HG02970 (cell line): Measurements from ENCODE around the gene CHCHD2.
"Not testable (repeated sequence)": the region's sequence is repeated elsewhere in the genome, so short reads cannot be mapped to it uniquely, and the experiment has no call there.

ENCODE experiments used
- ATAC-seq: cut with Tn5 transposase; IDR thresholded peaks from one replicate; pipeline ENCODE4 v1.9.1; 2021; ENCODE audit warnings: mild to moderate bottlenecking, moderate library complexity, moderate number of reproducible peaks; ENCODE audit not compliant: unreplicated experiment, low FRiP score

CHCHD2 gene, protein sequence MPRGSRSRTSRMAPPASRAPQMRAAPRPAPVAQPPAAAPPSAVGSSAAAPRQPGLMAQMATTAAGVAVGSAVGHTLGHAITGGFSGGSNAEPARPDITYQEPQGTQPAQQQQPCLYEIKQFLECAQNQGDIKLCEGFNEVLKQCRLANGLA

DNA sequence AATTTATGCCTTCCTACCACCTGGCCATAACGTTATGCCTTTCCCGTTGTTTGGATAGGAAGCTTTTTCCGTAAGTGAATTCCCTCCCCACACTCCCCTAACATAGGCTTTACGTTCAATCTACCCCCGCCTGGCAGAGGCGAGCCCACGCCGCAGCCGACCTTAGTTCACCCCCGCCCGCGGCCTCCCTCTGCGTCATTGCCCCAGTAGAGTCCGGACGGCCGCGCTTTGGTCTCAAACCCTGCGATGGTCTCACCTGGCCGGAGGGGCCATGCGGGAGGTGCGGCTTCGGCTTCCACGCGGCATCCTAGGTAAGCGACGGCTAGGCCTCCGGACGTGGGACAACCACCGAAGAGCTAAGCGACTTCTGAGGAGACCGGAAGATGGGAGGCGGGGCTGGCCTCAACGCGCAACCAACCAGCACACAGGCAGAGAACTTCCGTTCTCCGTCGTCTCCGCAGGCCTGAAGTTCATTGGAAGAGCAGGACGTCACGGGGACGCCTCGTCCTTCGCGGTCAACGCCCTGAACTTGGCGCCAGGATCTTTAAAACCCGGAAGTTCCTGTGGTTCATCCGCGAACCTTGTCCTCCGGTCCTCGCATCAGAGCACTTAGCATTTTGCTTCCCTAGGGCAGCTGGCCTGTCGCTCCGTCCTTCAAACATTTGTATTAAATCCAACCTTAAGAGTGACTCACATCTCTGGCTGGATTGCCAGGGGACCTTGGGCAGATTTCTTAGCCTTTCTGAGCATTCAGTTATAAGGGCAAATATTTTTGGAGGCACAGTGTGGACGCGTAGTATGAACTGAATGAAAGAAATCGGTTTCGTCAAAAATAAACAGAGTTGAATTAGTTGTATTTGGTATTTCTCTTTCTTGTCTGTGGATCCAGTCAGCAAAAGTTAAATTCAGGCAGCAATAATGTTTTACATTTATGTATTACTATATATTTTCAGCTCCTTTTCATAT lies at the start of gene CHCHD2:
TSS of gene CHCHD2 (minus strand) at position 369 of the 966 bp plus-strand sequence. CDS start at position 306, 63 bp downstream.
- ATAC-seq, result peak; percentile 100

GRCh38 chr7:56131062-56131461 lies 24.8 kb upstream of the CHCHD2 start:
- ATAC-seq, result not testable (repeated sequence)

- no peak for ATAC-seq
Measured at GRCh38 chr7:56127241-56127975, 21.1 kb upstream of the CHCHD2 start.

- no peak for ATAC-seq
Measured at GRCh38 chr7:56125831-56126230, 19.6 kb upstream of the CHCHD2 start.

DNA sequence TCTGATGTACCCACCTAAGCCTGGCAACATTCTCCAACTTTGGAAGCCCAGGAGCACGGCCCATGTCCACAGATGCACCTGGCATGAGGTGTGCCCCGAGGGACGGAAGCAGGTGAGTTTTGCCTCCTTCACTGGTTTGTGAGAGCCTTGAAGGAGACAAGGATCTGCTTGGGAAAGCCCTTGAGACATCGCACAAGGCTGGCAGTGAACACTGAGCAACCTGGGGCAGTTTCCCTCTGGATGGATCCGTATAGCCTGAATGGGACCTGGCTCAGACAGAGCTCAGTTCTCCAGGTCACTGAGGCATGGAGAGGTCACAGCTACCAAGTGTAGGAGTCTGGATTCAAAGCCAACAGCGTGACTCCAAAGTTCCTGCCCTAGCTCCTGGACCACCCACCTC lies 18.7 kb upstream of the CHCHD2 start:
- no peak for ATAC-seq

DNA sequence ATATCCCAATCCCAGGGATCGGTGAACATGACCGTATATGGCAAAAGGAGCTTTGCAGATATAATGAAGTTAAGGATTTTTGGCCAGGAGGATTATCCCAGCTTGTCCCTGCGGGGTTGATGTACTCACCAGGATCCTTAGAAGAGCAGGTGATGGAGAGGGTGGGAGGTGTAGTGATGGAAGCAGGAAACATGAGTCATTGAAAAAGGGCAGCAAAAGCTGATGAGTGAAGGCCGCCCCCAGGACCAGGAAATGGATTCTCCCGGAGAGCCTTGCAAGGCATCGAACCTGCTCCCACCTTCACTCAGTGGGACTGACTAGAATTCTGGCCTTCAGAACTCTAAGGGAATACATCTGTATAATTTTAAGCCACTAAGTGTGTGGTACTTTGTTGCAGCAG lies 15.2 kb upstream of the CHCHD2 start:
- ATAC-seq, result no peak

DNA sequence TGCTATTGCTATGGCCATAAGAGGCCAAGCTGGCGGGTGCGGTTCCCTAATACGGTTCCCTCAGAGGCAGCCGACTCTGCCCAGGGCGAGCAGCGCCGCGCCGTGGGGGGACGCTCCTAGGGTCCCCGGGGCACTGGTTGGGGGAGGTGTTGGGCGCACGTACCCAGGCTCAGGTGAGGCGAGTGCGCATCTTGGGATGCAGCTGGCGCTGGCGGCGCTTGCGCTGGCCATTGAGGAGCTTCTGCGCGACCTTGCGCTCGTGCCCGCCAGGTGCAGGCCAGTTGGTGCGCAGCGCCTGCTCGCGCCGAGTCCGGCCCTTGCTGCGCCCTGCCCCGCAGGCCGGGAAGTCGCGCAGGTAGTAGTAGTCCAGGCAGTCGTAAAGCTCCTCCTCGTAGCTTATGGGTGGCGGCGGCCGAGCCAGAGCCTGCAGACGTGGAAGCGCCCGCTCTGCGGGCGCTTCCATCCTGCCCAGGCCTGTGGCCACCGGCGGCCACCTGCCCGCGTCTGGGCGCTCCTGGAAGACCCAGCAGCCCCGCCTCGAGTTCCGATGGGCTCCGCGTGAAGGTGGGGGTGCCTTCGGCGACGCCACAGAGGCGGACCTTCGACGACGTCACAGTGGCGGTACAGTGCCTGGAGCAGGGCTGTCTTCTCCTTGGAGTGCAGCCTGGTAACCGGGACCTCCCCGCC lies 9.7 kb upstream of the CHCHD2 start, which contains the start of gene NUPR2:
TSS of gene NUPR2 (minus strand) at position 566 of the 687 bp plus-strand sequence. CDS start at position 463, 103 bp downstream.
- no peak for ATAC-seq

DNA sequence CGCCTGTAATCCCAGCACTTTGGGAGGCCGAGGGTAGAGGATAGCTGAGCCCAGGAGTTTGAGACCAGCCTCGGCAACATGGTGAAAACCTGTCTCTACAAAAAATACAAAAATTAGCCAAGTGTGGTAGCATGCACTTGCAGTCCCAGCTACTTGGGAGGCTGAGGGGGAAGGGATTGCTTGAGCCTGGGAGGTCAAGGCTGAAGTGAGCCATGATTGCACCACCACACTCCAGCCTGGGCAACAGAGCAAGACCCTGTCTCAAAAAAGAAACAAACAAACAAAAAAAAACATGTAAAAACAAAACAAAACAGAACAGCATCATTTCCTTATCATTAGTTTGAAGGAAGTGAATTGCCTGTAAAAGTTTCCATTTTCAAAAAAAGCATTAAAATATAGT lies 6.0 kb upstream of the CHCHD2 start:
- ATAC-seq, result not testable (repeated sequence)

- no peak for ATAC-seq
Measured at GRCh38 chr7:56110611-56111010, 4.3 kb upstream of the CHCHD2 start.

DNA sequence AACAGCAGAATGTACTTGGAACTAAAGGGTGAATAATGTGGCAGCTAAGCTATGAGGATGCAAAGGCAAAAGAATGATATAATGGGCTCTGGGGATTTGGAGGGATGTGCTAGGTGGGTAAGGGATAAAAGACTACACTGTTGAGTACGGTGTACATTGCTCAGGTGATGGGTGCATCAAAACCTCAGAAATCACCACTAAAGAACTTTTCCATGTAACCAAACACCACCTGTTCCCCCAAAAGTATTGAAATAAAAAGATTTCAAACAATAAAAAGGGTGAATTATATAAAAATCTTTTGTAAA lies 1.6 kb upstream of the CHCHD2 start:
- no peak for ATAC-seq

DNA sequence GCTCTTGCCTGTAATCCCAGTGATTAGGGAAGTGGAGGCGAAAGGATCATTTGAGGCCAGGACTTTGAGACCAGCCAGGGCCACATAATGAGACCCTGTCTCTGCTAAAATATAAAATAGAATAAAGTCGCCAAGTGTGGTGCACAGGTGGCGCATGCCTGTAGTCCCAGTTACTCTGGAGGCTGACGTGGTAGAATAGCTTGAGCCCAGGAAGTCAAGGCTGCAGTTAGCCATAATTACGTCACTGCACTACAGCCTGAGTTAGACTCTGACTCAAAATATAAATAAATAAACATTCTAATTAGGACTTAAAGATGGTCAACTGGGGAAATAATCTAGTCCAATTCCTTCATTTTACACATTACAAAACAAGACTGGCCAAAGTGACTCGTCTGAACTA lies 768 bp downstream of the CHCHD2 start:
- ATAC-seq, result no peak

GRCh38 chr7:56104138-56104537 lies 2.1 kb downstream of the CHCHD2 start:
- not testable (repeated sequence) for ATAC-seq

DNA sequence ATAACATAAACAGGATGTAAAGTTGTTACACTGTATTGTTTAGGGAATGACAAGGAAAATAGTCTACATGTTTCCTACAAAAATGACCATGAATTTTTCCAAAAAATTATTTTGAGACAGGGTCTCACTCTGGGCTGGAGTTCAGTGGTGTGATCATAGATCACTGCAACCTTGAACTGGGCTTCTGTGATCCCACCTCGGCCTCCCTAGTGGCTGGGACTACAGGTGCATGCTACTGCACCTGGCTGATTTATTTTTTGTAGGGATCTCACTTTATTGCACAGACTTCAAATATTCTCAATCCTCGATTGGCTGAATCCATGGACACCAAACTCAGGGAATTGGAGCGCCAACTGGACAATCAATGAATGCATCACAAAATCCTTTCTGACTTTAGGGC lies 6.6 kb downstream of the CHCHD2 start:
- no peak for ATAC-seq

DNA sequence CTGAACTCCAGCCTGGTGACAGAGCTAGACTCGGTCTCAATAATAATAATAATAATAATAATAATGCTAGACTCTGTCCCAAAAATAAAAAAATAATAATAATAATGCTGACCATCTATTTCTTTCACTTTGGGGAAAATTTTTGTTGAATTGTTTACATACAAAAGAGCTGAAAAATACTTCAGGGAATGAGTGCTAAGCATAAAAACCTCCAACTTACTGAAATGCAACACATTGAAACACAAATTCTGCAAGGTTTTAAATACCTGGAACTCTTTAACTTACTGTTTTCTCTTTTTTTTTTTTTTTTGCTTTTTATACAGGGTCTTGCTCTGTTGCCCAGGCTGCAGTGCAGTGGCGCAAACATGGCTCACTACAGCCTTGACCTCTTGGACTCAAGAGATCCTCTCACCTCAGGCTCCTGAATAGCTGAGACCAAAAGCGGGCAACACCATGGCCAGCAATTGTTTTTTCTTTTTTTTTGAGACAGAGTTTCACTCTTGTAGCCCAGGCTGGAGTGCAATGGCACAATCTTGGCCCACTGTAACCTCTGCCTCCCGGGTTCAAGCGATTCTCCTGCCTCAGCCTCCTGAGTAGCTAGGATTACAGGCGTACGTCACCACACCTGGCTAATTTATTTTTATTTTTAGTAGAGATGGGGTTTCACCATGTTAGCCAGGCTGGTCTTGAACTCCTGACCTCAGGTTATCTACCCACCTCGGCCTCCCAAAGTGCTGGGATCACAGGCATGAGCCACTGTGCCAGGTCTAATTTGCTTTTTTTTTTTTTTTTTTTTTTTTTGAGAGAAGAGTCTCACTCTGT lies 7.9 kb downstream of the CHCHD2 start:
- ATAC-seq, result not testable (repeated sequence)

DNA sequence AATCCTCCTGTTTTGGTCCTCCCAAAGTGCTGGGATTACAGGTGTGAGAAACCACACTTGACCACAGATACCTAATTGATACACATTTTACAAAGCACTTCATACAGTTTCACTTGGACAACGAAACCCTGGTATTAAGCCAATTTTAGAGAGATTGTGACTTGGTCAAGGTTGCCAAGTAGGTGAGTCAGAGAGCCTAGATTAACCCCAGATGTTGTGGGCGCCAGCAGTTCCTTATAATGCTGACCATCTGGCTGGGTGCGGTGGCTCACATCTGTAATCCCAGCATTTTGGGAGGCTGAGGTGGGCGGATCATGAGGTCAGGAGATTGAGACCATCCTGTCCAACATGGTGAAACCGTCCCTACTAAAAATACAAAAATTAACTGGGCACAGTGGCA lies 8.6 kb downstream of the CHCHD2 start:
- no peak for ATAC-seq

DNA sequence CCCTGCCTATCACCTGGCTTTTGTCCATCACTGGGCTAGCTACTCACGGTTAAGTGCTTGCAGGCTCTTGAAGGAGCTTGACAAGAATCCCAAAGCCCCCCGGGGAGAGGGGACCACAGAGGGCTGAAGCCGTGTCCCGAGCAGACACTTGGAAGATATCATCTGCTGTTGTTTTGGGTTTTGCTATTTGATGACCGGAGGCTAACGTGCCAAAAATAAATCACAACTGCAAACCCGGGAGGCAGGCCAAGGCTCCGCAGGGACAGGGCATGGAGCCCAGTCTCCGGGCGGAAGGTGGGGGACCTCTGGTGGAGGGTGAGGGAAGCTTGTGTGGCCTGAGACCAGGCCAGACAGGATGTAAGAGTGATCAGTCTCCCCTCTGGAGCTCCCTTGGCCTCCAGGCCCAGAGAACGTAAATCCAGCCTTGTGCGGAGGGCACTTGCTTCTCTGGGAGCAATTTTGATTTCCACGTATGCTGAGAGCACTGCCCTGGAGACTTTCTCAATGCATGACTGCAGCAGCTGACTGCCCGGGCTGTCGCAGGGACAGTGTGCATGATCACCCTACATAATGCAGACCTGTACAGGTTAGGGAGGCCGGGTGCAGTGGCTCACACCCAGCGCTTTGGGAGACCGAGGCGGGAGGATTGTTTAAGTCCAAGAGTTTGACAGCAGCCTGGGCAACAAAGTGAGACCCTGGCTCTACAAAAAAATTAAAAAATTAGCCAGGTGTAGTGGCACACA lies 13.3 kb downstream of the CHCHD2 start, which contains the start of gene PHKG1:
TSS of gene PHKG1 (minus strand) at position 164 of the 743 bp plus-strand sequence. CDS start 4,011 bp downstream, outside the sequence.
- no peak for ATAC-seq

GRCh38 chr7:56092388-56092787 lies 13.9 kb downstream of the CHCHD2 start:
- not testable (repeated sequence) for ATAC-seq

DNA sequence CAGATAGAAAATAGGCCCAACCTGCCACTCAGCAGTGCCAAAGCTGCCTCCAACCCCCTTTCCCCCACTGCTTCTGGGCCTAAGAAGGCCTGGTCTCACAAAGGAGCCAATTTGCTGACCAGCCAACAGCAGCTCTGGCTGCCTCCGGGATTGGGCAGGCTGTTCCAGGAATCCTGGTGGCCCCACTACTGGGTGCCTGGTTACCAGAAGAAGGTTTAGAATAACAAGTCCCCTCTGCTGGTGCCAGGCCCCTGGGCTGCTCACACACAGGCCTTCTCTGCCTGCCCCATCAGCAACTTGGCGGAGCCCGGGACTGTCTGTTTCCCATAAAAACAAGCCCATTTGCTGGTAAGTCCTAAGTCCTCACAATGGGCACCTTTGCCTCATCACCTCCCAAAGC lies 14.7 kb downstream of the CHCHD2 start:
- ATAC-seq, result no peak

DNA sequence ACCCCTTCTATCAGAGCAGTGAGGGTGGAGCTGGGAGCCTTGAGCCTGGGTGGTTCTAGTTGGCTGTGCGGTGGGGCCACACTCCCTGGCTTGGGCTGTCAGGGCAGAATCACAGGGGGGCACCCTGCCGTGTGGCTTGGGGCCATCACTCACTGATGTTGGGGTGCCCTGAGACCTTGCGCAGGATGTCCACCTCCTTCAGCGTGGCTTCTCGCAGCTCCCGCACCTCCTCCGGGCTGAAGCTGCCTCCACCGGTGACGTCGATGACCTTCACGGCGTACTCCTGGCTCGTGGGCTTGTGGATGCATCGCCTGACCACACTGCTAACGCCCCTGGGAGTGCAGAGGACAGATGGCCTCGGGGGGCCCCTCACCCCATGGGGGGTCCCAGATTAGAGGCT lies 18.8 kb downstream of the CHCHD2 start:
- ATAC-seq, result no peak
